MM.1S (cell line): ENCODE data around the gene YPEL1.

Experiments used
- DNase-seq: peaks from one replicate; pipeline ENCODE4 v3.0.0-alpha.2; 2015
- H2AFZ ChIP-seq: fragments of 300-600 bp; sonication (generic); 2 replicates; pipeline ENCODE4 v1.6.0; 2016; ENCODE audit warnings: antibody characterized with exemption, low read length
- H3F3A ChIP-seq: fragments of 300-600 bp; sonication (generic); 2 replicates; pipeline ENCODE4 v1.6.1; 2016; ENCODE audit warnings: mild to moderate bottlenecking, antibody characterized with exemption, low read length, moderate library complexity, mixed read lengths; ENCODE audit not compliant: insufficient read depth
- H3K27ac ChIP-seq: fragments of 300-600 bp; sonication (generic); 2 replicates; pipeline ENCODE4 v1.5.1; 2016; ENCODE audit warnings: mild to moderate bottlenecking, low read length
- H3K27me3 ChIP-seq: fragments of 300-600 bp; sonication (generic); replicated peaks from 2 replicates; pipeline ENCODE4 v1.6.0; 2016; ENCODE audit warnings: low read length; ENCODE audit not compliant: insufficient read depth
- H3K36me3 ChIP-seq: fragments of 300-600 bp; sonication (generic); replicated peaks from 2 replicates; pipeline ENCODE4 v1.6.1; 2016; ENCODE audit warnings: mild to moderate bottlenecking, low read length, mixed read lengths; ENCODE audit not compliant: insufficient read depth
- H3K4me1 ChIP-seq: fragments of 300-600 bp; sonication (generic); 2 replicates; pipeline ENCODE4 v1.6.1; 2016; ENCODE audit warnings: low read length, mixed read lengths
- H3K4me2 ChIP-seq: fragments of 300-600 bp; sonication (generic); 2 replicates; pipeline ENCODE4 v1.6.0; 2016; ENCODE audit warnings: low read depth, low read length
- H3K4me3 ChIP-seq: fragments of 300-600 bp; sonication (generic); 2 replicates; pipeline ENCODE4 v1.5.1; 2016; ENCODE audit warnings: low read length, mixed read lengths
- H3K79me2 ChIP-seq: fragments of 300-600 bp; sonication (generic); 2 replicates; pipeline ENCODE4 v1.6.1; 2016; ENCODE audit warnings: mixed run types, low read length, mixed read lengths
- H3K9ac ChIP-seq: fragments of 300-600 bp; sonication (generic); 2 replicates; pipeline ENCODE4 v1.6.1; 2016; ENCODE audit warnings: low read length, mixed read lengths
- H3K9me2 ChIP-seq: fragments of 300-600 bp; sonication (generic); replicated peaks from 2 replicates; pipeline ENCODE4 v1.6.1; 2016; ENCODE audit warnings: mild to moderate bottlenecking, low read length, mixed read lengths; ENCODE audit not compliant: insufficient read depth
- H3K9me3 ChIP-seq: fragments of 300-600 bp; sonication (generic); replicated peaks from 2 replicates; pipeline ENCODE4 v1.6.1; 2016; ENCODE audit warnings: mild to moderate bottlenecking, low read length, mixed read lengths; ENCODE audit not compliant: insufficient read depth
- H4K20me1 ChIP-seq: fragments of 300-600 bp; sonication (generic); 2 replicates; pipeline ENCODE4 v1.6.1; 2016; ENCODE audit warnings: mild to moderate bottlenecking, low read length, moderate library complexity, mixed read lengths; ENCODE audit not compliant: insufficient read depth
- EZH2 ChIP-seq: fragments of 300-600 bp; sonication (generic); optimal IDR thresholded peaks from 2 replicates; pipeline ENCODE3; 2017; ENCODE audit warnings: low read depth, mild to moderate bottlenecking, antibody characterized with exemption, low read length, mixed read lengths
- EZH2phosphoT487 ChIP-seq: fragments of 300-600 bp; sonication (generic); IDR thresholded peaks from 2 replicates; pipeline ENCODE4 v1.6.1; 2018; ENCODE audit warnings: antibody characterized with exemption, low read length
- TF ChIP-seq, protein P1 (sequence below): fragments of 300-600 bp; sonication (generic); IDR thresholded peaks from 2 replicates; pipeline ENCODE4 v1.5.1; 2016; ENCODE audit warnings: antibody characterized with exemption, low read length, mixed read lengths

Gene YPEL1

DNA sequence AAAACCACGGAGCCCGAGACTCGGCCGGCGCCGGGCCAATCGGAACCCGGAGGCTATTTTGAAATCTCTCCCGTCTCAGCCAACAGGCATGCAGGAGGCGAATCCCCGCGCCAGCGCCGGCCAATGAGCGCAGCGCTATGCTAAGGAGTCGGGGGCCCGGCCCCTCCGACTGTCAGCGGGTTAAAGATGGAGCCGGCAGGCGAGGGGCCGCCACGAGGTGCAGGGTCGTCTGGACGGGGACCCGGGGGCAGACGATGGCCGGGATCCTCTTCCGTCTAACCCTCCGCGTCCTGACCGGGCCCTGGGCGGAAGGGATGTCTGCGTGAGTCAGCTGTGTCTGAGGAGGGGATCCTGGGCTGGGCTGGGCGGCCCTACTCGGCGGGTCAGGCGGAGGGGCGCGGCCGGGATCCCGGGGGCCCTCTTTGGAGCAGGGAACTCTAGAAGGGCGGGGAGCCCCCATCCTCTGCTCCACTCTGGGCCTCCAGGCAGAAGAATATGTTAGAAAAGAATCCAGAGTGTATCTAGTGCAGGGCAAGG lies 83.5 kb downstream of the YPEL1 start:
- no peaks in the 10 kb centered on the region for H4K20me1 ChIP-seq
- peaks cover 19% of the 10 kb centered on the region for H3F3A ChIP-seq
- H3K4me3 ChIP-seq: peak overlapping the region; percentile 91
- H3K4me2 ChIP-seq: peak overlapping the region; percentile 100
- no peaks in the 10 kb centered on the region for H3K9me3 ChIP-seq
- no peaks in the 10 kb centered on the region for H3K36me3 ChIP-seq
- no peak for TF ChIP-seq EZH2phosphoT487
- TF ChIP-seq, protein P1, sequence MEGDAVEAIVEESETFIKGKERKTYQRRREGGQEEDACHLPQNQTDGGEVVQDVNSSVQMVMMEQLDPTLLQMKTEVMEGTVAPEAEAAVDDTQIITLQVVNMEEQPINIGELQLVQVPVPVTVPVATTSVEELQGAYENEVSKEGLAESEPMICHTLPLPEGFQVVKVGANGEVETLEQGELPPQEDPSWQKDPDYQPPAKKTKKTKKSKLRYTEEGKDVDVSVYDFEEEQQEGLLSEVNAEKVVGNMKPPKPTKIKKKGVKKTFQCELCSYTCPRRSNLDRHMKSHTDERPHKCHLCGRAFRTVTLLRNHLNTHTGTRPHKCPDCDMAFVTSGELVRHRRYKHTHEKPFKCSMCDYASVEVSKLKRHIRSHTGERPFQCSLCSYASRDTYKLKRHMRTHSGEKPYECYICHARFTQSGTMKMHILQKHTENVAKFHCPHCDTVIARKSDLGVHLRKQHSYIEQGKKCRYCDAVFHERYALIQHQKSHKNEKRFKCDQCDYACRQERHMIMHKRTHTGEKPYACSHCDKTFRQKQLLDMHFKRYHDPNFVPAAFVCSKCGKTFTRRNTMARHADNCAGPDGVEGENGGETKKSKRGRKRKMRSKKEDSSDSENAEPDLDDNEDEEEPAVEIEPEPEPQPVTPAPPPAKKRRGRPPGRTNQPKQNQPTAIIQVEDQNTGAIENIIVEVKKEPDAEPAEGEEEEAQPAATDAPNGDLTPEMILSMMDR: no peak
- TF ChIP-seq EZH2: no peak
- peaks cover 11% of the 10 kb centered on the region; the same call in 1 of the 2 replicates for H3K79me2 ChIP-seq
- peak overlapping the region; percentile 100 for H2AFZ ChIP-seq
- DNase-seq: peak; percentile 90
- H3K27me3 ChIP-seq: no peaks in the 10 kb centered on the region
- peak overlapping the region; percentile 48; the same call in 1 of the 2 replicates for H3K27ac ChIP-seq
- H3K9ac ChIP-seq: peak overlapping the region; percentile 70
- peaks cover 12% of the 10 kb centered on the region for H3K4me1 ChIP-seq
- H3K9me2 ChIP-seq: no peaks in the 10 kb centered on the region

DNA sequence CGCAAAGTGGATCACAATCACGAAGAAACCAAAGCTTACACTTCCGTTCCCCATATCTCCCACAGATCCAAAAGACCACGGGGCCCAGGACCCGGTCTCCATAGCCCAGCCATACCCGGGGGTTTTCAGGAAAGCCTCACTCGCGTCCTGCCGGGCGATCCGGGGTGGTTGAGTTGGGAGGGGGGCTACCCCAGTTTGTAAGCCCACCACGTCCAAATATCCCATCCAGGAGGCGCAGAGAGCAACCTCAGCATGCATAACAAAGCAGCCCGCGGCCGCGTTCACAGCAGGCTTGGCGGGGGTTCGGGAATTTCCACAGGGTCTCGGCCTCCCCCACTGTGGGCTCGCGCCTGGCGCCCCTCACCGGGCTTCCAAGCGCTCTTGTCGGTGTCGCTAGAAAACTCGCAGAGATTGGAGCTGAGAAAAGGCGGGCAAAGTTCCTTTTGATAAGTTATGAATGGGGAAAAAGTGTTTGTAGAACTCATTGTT lies 84.0 kb downstream of the YPEL1 start:
- no peaks in the 10 kb centered on the region for H4K20me1 ChIP-seq
- peaks cover 7% of the 10 kb centered on the region for H3K4me1 ChIP-seq
- H3K79me2 ChIP-seq: peaks cover 11% of the 10 kb centered on the region; the same call in 1 of the 2 replicates
- no peaks in the 10 kb centered on the region for H3K27me3 ChIP-seq
- H3K36me3 ChIP-seq: no peaks in the 10 kb centered on the region
- H3K9ac ChIP-seq: peak overlapping the region; percentile 70
- H3K4me3 ChIP-seq: peak overlapping the region; percentile 91
- H3K27ac ChIP-seq: peak overlapping the region; percentile 48; the same call in 1 of the 2 replicates
- peak overlapping the region; percentile 100 for H2AFZ ChIP-seq
- TF ChIP-seq EZH2phosphoT487 (no peak), EZH2 (no peak)
- TF ChIP-seq, protein P1: no peak
- H3K9me2 ChIP-seq: no peaks in the 10 kb centered on the region
- no peaks in the 10 kb centered on the region for H3K9me3 ChIP-seq
- peaks cover 15% of the 10 kb centered on the region for H3F3A ChIP-seq
- DNase-seq: no peak
- H3K4me2 ChIP-seq: peak overlapping the region; percentile 100

DNA sequence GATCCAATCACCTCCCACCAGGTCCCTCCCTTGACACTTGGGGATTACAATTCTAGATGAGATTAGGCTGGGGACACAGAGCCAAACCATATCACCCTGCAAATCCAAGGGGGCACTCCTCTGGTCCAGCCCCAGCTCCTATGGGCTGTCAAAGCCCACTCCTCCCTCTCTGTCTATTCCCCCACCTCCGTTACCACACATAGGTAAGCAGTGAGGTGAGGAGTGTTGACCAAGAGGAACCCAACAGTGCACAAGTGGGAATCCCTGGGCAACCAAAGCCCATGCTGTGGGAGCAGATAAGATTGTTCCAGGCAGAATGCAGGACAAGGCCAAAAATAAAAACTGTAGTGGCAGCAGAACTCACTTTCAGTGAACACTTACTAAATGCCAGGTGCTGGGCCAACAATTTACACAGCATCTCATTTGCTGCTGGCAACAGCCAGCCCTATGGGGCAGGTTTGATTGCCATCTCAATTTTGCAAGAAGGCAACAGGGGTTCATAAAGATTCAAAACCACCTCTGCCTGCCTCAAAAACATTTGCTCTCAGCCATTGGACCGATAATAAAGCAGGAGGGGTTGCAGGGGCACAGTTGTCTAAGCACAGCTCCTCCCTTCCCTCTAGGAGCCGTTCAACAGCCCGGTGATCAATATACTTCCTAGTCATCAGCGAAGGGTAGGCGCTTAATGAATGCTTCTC lies 84.6 kb downstream of the YPEL1 start:
- Histone ChIP-seq H3K9me3 (no peaks in the 10 kb centered on the region), H3K4me2 (peak overlapping the region; percentile 100), H3K9me2 (no peaks in the 10 kb centered on the region), H3K27me3 (no peaks in the 10 kb centered on the region), H3K9ac (peak overlapping the region; percentile 70), H3K4me3 (peak overlapping the region; percentile 91), H3F3A (peaks cover 15% of the 10 kb centered on the region), H4K20me1 (no peaks in the 10 kb centered on the region), H3K27ac (peak overlapping the region; percentile 48; the same call in 1 of the 2 replicates), H3K36me3 (no peaks in the 10 kb centered on the region), H2AFZ (peak overlapping the region; percentile 100), H3K4me1 (peaks cover 7% of the 10 kb centered on the region), H3K79me2 (peaks cover 11% of the 10 kb centered on the region; the same call in 1 of the 2 replicates)
- TF ChIP-seq EZH2: no peak
- no peak for TF ChIP-seq EZH2phosphoT487
- TF ChIP-seq, protein P1: no peak
- no peak for DNase-seq
